WTC11 (cell line): Measurements from ENCODE around the gene SHANK1. TPM values are rescaled to one million over a fixed set of nuclear protein-coding genes. Genes with fewer than 3 reads are reported as not detected.

Experiments
- ATAC-seq: fragments of 200-7000 bp; cut with Tn5 transposase; 2 replicates; pipeline ENCODE4 v1.10.0; 2021; ENCODE audit warnings: mild to moderate bottlenecking, moderate library complexity
- CTCF ChIA-PET: fragments of 300-600 bp; sonication (Branson Sonifier 250); formaldehyde crosslinking; loops from one replicate; lab custom pipeline; 2021; ENCODE audit warnings: antibody characterized with exemption; lab: Charles Lee
- POLR2A ChIA-PET: fragments of 350-600 bp; sonication (Branson Sonifier 250); formaldehyde crosslinking; loops from one replicate; lab custom pipeline; 2021; ENCODE audit warnings: antibody characterized with exemption; lab: Charles Lee
- DNase-seq: peaks from one replicate; pipeline ENCODE4 v3.0.0; 2021; ENCODE audit warnings: low spot score
- H3K27ac Mint-ChIP-seq: 2 replicates; pipeline ENCODE4 v1.8.0; 2021; ENCODE audit warnings: mixed read lengths
- H3K27me3 Mint-ChIP-seq: 2 replicates; pipeline ENCODE4 v1.8.0; 2021; ENCODE audit warnings: low read depth, mild to moderate bottlenecking, moderate library complexity, mixed read lengths
- H3K36me3 Mint-ChIP-seq: 2 replicates; pipeline ENCODE4 v1.8.0; 2021; ENCODE audit warnings: mixed read lengths
- H3K4me1 Mint-ChIP-seq: 2 replicates; pipeline ENCODE4 v1.8.0; 2022; ENCODE audit warnings: mixed read lengths
- H3K4me3 Mint-ChIP-seq: 2 replicates; pipeline ENCODE4 v1.8.0; 2021; ENCODE audit warnings: mild to moderate bottlenecking, moderate library complexity, mixed read lengths
- H3K9me3 Mint-ChIP-seq: 2 replicates; pipeline ENCODE4 v1.8.0; 2021; ENCODE audit warnings: mixed read lengths
- ARID4B ChIP-seq: sonication (generic); formaldehyde crosslinking; IDR thresholded peaks from 2 replicates; pipeline ENCODE4 v1.8.0; 2023; ENCODE audit warnings: missing genetic modification reagents, mild to moderate bottlenecking, borderline replicate concordance
- CBFB ChIP-seq: sonication (generic); formaldehyde crosslinking; IDR thresholded peaks from 2 replicates; pipeline ENCODE4 v1.8.1; 2022; ENCODE audit warnings: mild to moderate bottlenecking, low read depth, missing genetic modification reagents
- CTCF ChIP-seq: fragments of 200-600 bp; IDR thresholded peaks from 2 replicates; pipeline ENCODE4 v1.8.0; 2022; ENCODE audit warnings: antibody characterized with exemption
- E2F1 ChIP-seq: sonication (generic); formaldehyde crosslinking; IDR thresholded peaks from 2 replicates; pipeline ENCODE4 v1.8.0; 2022; ENCODE audit warnings: mild to moderate bottlenecking, missing genetic modification reagents
- HMGA2 ChIP-seq: fragments of 250-450 bp; sonication (Bioruptor Pico); IDR thresholded peaks from 2 replicates; pipeline ENCODE4 v1.4.0; 2021; ENCODE audit warnings: mild to moderate bottlenecking, moderate library complexity
- IRF1 ChIP-seq: sonication (generic); formaldehyde crosslinking; IDR thresholded peaks from 2 replicates; pipeline ENCODE4 v1.8.0; 2023; ENCODE audit warnings: missing genetic modification reagents
- JAZF1 ChIP-seq: fragments of 250-450 bp; sonication (Bioruptor Pico); IDR thresholded peaks from 2 replicates; pipeline ENCODE4 v1.9.0; 2021; ENCODE audit warnings: moderate library complexity, mild to moderate bottlenecking, inconsistent platforms
- MAX ChIP-seq: sonication (generic); formaldehyde crosslinking; IDR thresholded peaks from 2 replicates; pipeline ENCODE4 v1.8.0; 2022; ENCODE audit warnings: mild to moderate bottlenecking, missing genetic modification reagents
- MLX ChIP-seq: sonication (generic); formaldehyde crosslinking; IDR thresholded peaks from 2 replicates; pipeline ENCODE4 v1.8.1; 2023; ENCODE audit warnings: mild to moderate bottlenecking, missing genetic modification reagents, moderate library complexity
- MYBL2 ChIP-seq: sonication (generic); formaldehyde crosslinking; IDR thresholded peaks from 2 replicates; pipeline ENCODE4 v1.8.1; 2023; ENCODE audit warnings: mild to moderate bottlenecking, moderate library complexity, missing genetic modification reagents
- PRDM15 ChIP-seq: sonication (generic); formaldehyde crosslinking; IDR thresholded peaks from 2 replicates; pipeline ENCODE4 v1.8.0; 2022; ENCODE audit warnings: missing genetic modification reagents
- RORB ChIP-seq: fragments of 250-450 bp; sonication (Bioruptor Pico); IDR thresholded peaks from 2 replicates; pipeline ENCODE4 v1.9.0; 2021; ENCODE audit warnings: mild to moderate bottlenecking
- SP1 ChIP-seq: sonication (generic); formaldehyde crosslinking; conservative IDR thresholded peaks from 2 replicates; pipeline ENCODE4 v1.8.1; 2022; ENCODE audit warnings: missing genetic modification reagents
- TEAD1 ChIP-seq: sonication (generic); formaldehyde crosslinking; IDR thresholded peaks from 2 replicates; pipeline ENCODE4 v1.8.0; 2022; ENCODE audit warnings: mild to moderate bottlenecking, missing genetic modification reagents
- TP53 ChIP-seq: sonication (generic); formaldehyde crosslinking; IDR thresholded peaks from 2 replicates; pipeline ENCODE4 v1.8.1; 2023; ENCODE audit warnings: mild to moderate bottlenecking, missing genetic modification reagents
- ZNF138 ChIP-seq: sonication (generic); formaldehyde crosslinking; conservative IDR thresholded peaks from 2 replicates; pipeline ENCODE4 v1.8.1; 2022; ENCODE audit warnings: mild to moderate bottlenecking, moderate library complexity, missing genetic modification reagents
- ZNF219 ChIP-seq: sonication (generic); formaldehyde crosslinking; IDR thresholded peaks from 2 replicates; pipeline ENCODE4 v1.8.0; 2023; ENCODE audit warnings: missing genetic modification reagents, mild to moderate bottlenecking, borderline replicate concordance
- ZNF416 ChIP-seq: fragments of 250-450 bp; sonication (Bioruptor Pico); IDR thresholded peaks from 2 replicates; pipeline ENCODE4 v1.9.0; 2021; ENCODE audit warnings: mild to moderate bottlenecking, inconsistent platforms
- ZNF532 ChIP-seq: fragments of 250-450 bp; sonication (Bioruptor Pico); IDR thresholded peaks from 2 replicates; pipeline ENCODE4 v1.9.0; 2021; ENCODE audit warnings: mild to moderate bottlenecking, borderline replicate concordance
- total RNA-seq: library from RNA; stranded (reverse); gene quantifications from 3 replicates; pipeline ENCODE4 v1.2.3, GENCODE V29; 2021

SHANK1 gene
- total RNA-seq, 1 experiment from 2014 or later, result 8.7 TPM

GRCh38 chr19:50629801-50630200 is 89.8 kb downstream of the SHANK1 start:
- Mint-ChIP-seq H3K27ac (no peak overlapping the region), H3K36me3 (peaks cover 15% of the 10 kb centered on the region), H3K9me3 (peaks cover 12% of the 10 kb centered on the region), H3K4me3 (no peak overlapping the region), H3K4me1 (no peaks in the 10 kb centered on the region), H3K27me3 (peaks cover 10% of the 10 kb centered on the region)
- TF ChIP-seq MAX (CRISPR knock-in tag), result no peak
- TF ChIP-seq SP1 (CRISPR knock-in tag), result no peak
- TF ChIP-seq ZNF416, result no peak
- TF ChIP-seq PRDM15 (CRISPR knock-in tag), result no peak
- TF ChIP-seq TP53 (CRISPR knock-in tag), result no peak
- TF ChIP-seq E2F1 (CRISPR knock-in tag), result no peak
- no peak for TF ChIP-seq CBFB (CRISPR knock-in tag)
- no peak for TF ChIP-seq MYBL2
- no peak for TF ChIP-seq JAZF1 (CRISPR knock-in tag)
- TF ChIP-seq RORB, result no peak
- no peak for TF ChIP-seq ZNF219 (CRISPR knock-in tag)
- TF ChIP-seq ZNF138 (CRISPR knock-in tag), result no peak
- no peak for TF ChIP-seq HMGA2 (CRISPR knock-in tag)
- TF ChIP-seq TEAD1 (CRISPR knock-in tag), result no peak
- no peak for TF ChIP-seq IRF1
- TF ChIP-seq MLX (CRISPR knock-in tag), result no peak
- TF ChIP-seq ZNF532 (CRISPR knock-in tag), result no peak
- TF ChIP-seq ARID4B (CRISPR knock-in tag), result no peak
- no peak for TF ChIP-seq CTCF
- ChIA-PET CTCF (interaction anchor here (1.0 to 2.5 kb wide), 2 partner anchors 22 to 94 kb away, joined by 6 to 13 read pairs; partner anchors contain the start of gene CLEC11A), POLR2A (no interaction called here)
- DNase-seq, result no peak
- no peak for ATAC-seq
